Smooth muscle cell of the brain vasculature (primary cell): ENCODE measurements around the gene FN1.
"Not testable (repeated sequence)": the region's sequence is repeated elsewhere in the genome, so short reads cannot be mapped to it uniquely, and the experiment has no call there.

Experiments used
- DNase-seq: peaks from one replicate; pipeline ENCODE4 v3.0.0-alpha.2; 2012; ENCODE audit warnings: low read depth, low spot score

The FN1 gene

GRCh38 chr2:215347878-215348277, 88.0 kb downstream of the FN1 start:
- DNase-seq: no peak

GRCh38 chr2:215338883-215339679, 96.8 kb downstream of the FN1 start:
- DNase-seq: no peak

- no peak for DNase-seq
Measured at GRCh38 chr2:215332872-215333595, 102.8 kb downstream of the FN1 start.

- no peak for DNase-seq
Measured at GRCh38 chr2:215328066-215328465, 107.8 kb downstream of the FN1 start.

- DNase-seq: no peak
Measured at GRCh38 chr2:215324811-215325210, 111.1 kb downstream of the FN1 start.

- no peak for DNase-seq
Measured at GRCh38 chr2:215320679-215321078, 115.2 kb downstream of the FN1 start.

- DNase-seq: no peak
Measured at GRCh38 chr2:215320102-215320501, 115.8 kb downstream of the FN1 start.

- DNase-seq: no peak
Measured at GRCh38 chr2:215319500-215319899, 116.4 kb downstream of the FN1 start.

- no peak for DNase-seq
Measured at GRCh38 chr2:215316336-215316735, 119.5 kb downstream of the FN1 start.

GRCh38 chr2:215315301-215315700, 120.6 kb downstream of the FN1 start:
- DNase-seq: no peak

- DNase-seq: no peak
Measured at GRCh38 chr2:215314896-215315295, 121.0 kb downstream of the FN1 start.

GRCh38 chr2:215313255-215313613, 122.6 kb downstream of the FN1 start:
- no peak for DNase-seq

- peak; percentile 79 for DNase-seq
Measured at GRCh38 chr2:215311625-215312396, 124.1 kb downstream of the FN1 start, which contains the start of gene ATIC. Gene ATIC, plus strand, starts transcription at chr2:215312059. Its CDS starts 84 bp downstream, at chr2:215312143.

GRCh38 chr2:215311259-215311624, 124.6 kb downstream of the FN1 start:
- DNase-seq: not testable (repeated sequence)
